Measurements from ENCODE around the gene GAS7. TPM values are rescaled to one million over a fixed set of nuclear protein-coding genes. Genes with fewer than 3 reads are reported as not detected.

Gene GAS7
- polyA plus RNA-seq (2011; rRNA removed) (1.2 and 1.4 TPM in 2 replicates), polyA minus RNA-seq (2011; rRNA and poly(A)+ RNA removed) (1.1 and 2.4 TPM in 2 replicates)

- POLR2A ChIA-PET: interaction anchor here (0.6 kb wide), 1 partner anchor 61 kb away, joined by 13 read pairs; no protein-coding TSS in a partner anchor
- no peak for DNase-seq (ENCODE audit: low read depth)
- Histone ChIP-seq H3K36me3 (ENCODE audit: control insufficient read depth, insufficient read depth, low read length) (no peaks in the 10 kb centered on the region), H3K4me3 (ENCODE audit: low read depth, low read length) (peak within 1 kb of the TSS; percentile 49), H3K27me3 (ENCODE audit: control insufficient read depth, insufficient read depth, low read length) (peaks cover 19% of the 10 kb centered on the region)
- no peak for TF ChIP-seq CTCF (IDR thresholded peaks at IDR 0.05; ENCODE audit: insufficient read depth, low read depth, low read length)
- CTCF ChIA-PET: interaction anchor here (1.0 to 1.3 kb wide), 2 partner anchors 8 to 29 kb away, joined by 3 read pairs; no protein-coding TSS in a partner anchor
Measured at GRCh38 chr17:10198509-10199249, at the start of gene GAS7. GAS7 (minus strand) TSS chr17:10198606.

- Histone ChIP-seq H3K36me3 (ENCODE audit: control insufficient read depth, insufficient read depth, low read length) (no peaks in the 10 kb centered on the region), H3K4me3 (ENCODE audit: low read depth, low read length) (no peak overlapping the region), H3K27me3 (ENCODE audit: control insufficient read depth, insufficient read depth, low read length) (no peaks in the 10 kb centered on the region)
- DNase-seq (ENCODE audit: low read depth): no peak
- ChIA-PET CTCF (interaction anchor here (0.6 to 1.1 kb wide), 2 partner anchors 21 to 1049 kb away, joined by 3 to 5 read pairs; no protein-coding TSS in a partner anchor), POLR2A (no interaction called here)
- no peak for TF ChIP-seq CTCF (IDR thresholded peaks at IDR 0.05; ENCODE audit: insufficient read depth, low read depth, low read length)
Measured at GRCh38 chr17:10247810-10248209, 49.4 kb upstream of the GAS7 start.

- Histone ChIP-seq H3K4me3 (ENCODE audit: low read depth, low read length) (no peak overlapping the region), H3K27me3 (ENCODE audit: control insufficient read depth, insufficient read depth, low read length) (no peaks in the 10 kb centered on the region), H3K36me3 (ENCODE audit: control insufficient read depth, insufficient read depth, low read length) (no peaks in the 10 kb centered on the region)
- TF ChIP-seq CTCF (IDR thresholded peaks at IDR 0.05; ENCODE audit: insufficient read depth, low read depth, low read length): no peak
- no peak for DNase-seq (ENCODE audit: low read depth)
- POLR2A ChIA-PET: no interaction called here
- CTCF ChIA-PET: interaction anchor here (1.1 kb wide), 1 partner anchor 17 kb away, joined by 5 read pairs; no protein-coding TSS in a partner anchor
Measured at GRCh38 chr17:10243883-10244844, 45.8 kb upstream of the GAS7 start.

GRCh38 chr17:10241781-10242180, 43.4 kb upstream of the GAS7 start:
- Histone ChIP-seq H3K27me3 (ENCODE audit: control insufficient read depth, insufficient read depth, low read length) (no peaks in the 10 kb centered on the region), H3K4me3 (ENCODE audit: low read depth, low read length) (no peak overlapping the region), H3K36me3 (ENCODE audit: control insufficient read depth, insufficient read depth, low read length) (no peaks in the 10 kb centered on the region)
- CTCF ChIA-PET: no interaction called here
- POLR2A ChIA-PET: no interaction called here
- DNase-seq (ENCODE audit: low read depth): no peak
- no peak for TF ChIP-seq CTCF (IDR thresholded peaks at IDR 0.05; ENCODE audit: insufficient read depth, low read depth, low read length)

GRCh38 chr17:10238661-10239060, 40.3 kb upstream of the GAS7 start:
- POLR2A ChIA-PET: no interaction called here
- Histone ChIP-seq H3K27me3 (ENCODE audit: control insufficient read depth, insufficient read depth, low read length) (no peaks in the 10 kb centered on the region), H3K4me3 (ENCODE audit: low read depth, low read length) (no peak overlapping the region), H3K36me3 (ENCODE audit: control insufficient read depth, insufficient read depth, low read length) (no peaks in the 10 kb centered on the region)
- DNase-seq (ENCODE audit: low read depth): no peak
- CTCF ChIA-PET: interaction anchor here (4.0 kb wide), 1 partner anchor 12 kb away, joined by 18 read pairs; no protein-coding TSS in a partner anchor
- no peak for TF ChIP-seq CTCF (IDR thresholded peaks at IDR 0.05; ENCODE audit: insufficient read depth, low read depth, low read length)
